ENCODE data around the gene MORN3. TPM values are rescaled to one million over a fixed set of nuclear protein-coding genes. Genes with fewer than 3 reads are reported as not detected.

Gene MORN3
- total and polyA plus RNA-seq, 9 of the 15 experiments (the other 6 are each of a cell fraction or from before 2014, with no cell fraction given) = 0.09 to 0.27 (median 0.20) TPM

GRCh38 chr12:121603581-121603980, 65.9 kb downstream of the MORN3 start:
- Histone ChIP-seq H3K4me1 (replicated peaks in 1 of 2; ENCODE audit: control insufficient read depth in 2 of 2, insufficient read depth in 2 of 2, low read length in 2 of 2) (peaks cover 0 to 6% of the 10 kb centered on the region in 2 experiments; a peak in 2 of 5 replicates), H3K9me3 (replicated peaks; ENCODE audit: control insufficient read depth, insufficient read depth, low read depth, low read length) (no peaks in the 10 kb centered on the region), H3K36me3 (ENCODE audit: control insufficient read depth, insufficient read depth, low read length) (no peaks in the 10 kb centered on the region), H3K4me2 (ENCODE audit: insufficient read depth, low read length) (no peak overlapping the region), H3K79me2 (ENCODE audit: control insufficient read depth, insufficient read depth, low read length) (no peaks in the 10 kb centered on the region), H3K27ac (ENCODE audit: extremely low read depth, low read depth, low read length) (no peak overlapping the region), H3K27me3 (ENCODE audit: control insufficient read depth in 2 of 2, insufficient read depth in 2 of 2, low read length in 2 of 2) (no peaks in the 10 kb centered on the region; a peak in 1 of 5 replicates), H3K9ac (ENCODE audit: insufficient read depth in 1 of 2, low read depth in 2 of 2, low read length in 2 of 2) (no peak overlapping the region), H4K20me1 (replicated peaks; ENCODE audit: control insufficient read depth, insufficient read depth, low read length) (no peaks in the 10 kb centered on the region), H3K9me1 (ENCODE audit: control insufficient read depth, insufficient read depth, low read length) (no peaks in the 10 kb centered on the region), H2AFZ (ENCODE audit: low read depth, low read length) (no peak overlapping the region), H3K4me3 (no peak overlapping the region)
- CTCF ChIA-PET (ENCODE audit: low intra/inter-chr PET ratio) = no interaction called here
- no peak for DNase-seq (ENCODE audit: extremely low read depth in 1 of 4, low spot score in 3 of 4)
- BruUV-seq (replicated peaks) = no TSS peak
- in situ Hi-C loops (cut with MboI) = no loop called here
- no peak for FAIRE-seq
- intact Hi-C loops (cut with micrococcal nuclease) = no loop called here
- no peak for ATAC-seq
- POLR2A ChIA-PET = no interaction called here
- WGBS (ENCODE audit: insufficient coverage, low coverage, missing lambda C conversion rate) = 71% methylated on average over 6 of the region's 6 CpGs
- TF ChIP-seq THRB (CRISPR knock-in tag; conservative IDR thresholded peaks at IDR 0.05) (no peak), RB1 (IDR thresholded peaks at IDR 0.05; ENCODE audit: low read depth) (no peak), ATF2 (CRISPR knock-in tag; IDR thresholded peaks at IDR 0.05) (no peak), SNRNP70 (optimal IDR thresholded peaks at IDR 0.05; ENCODE audit: low read depth, low read length) (no peak), ZNF175 (CRISPR knock-in tag; IDR thresholded peaks at IDR 0.05; ENCODE audit: low read depth) (no peak), IRF1 (CRISPR knock-in tag; IDR thresholded peaks at IDR 0.05; ENCODE audit: borderline replicate concordance) (no peak), MAZ (CRISPR knock-in tag; conservative IDR thresholded peaks at IDR 0.05 in 1 of 2, IDR thresholded peaks at IDR 0.05 in 1 of 2) (no peak), E2F8 (IDR thresholded peaks at IDR 0.05; ENCODE audit: low read depth, partially characterized antibody) (no peak), CTBP1 (IDR thresholded peaks at IDR 0.05; ENCODE audit: borderline replicate concordance) (no peak), ZBTB43 (CRISPR knock-in tag; IDR thresholded peaks at IDR 0.05) (no peak), NR3C1 (CRISPR knock-in tag; IDR thresholded peaks at IDR 0.05) (no peak), PML (IDR thresholded peaks at IDR 0.05; ENCODE audit: low read length) (no peak)
- TF ChIP-seq, protein P1, sequence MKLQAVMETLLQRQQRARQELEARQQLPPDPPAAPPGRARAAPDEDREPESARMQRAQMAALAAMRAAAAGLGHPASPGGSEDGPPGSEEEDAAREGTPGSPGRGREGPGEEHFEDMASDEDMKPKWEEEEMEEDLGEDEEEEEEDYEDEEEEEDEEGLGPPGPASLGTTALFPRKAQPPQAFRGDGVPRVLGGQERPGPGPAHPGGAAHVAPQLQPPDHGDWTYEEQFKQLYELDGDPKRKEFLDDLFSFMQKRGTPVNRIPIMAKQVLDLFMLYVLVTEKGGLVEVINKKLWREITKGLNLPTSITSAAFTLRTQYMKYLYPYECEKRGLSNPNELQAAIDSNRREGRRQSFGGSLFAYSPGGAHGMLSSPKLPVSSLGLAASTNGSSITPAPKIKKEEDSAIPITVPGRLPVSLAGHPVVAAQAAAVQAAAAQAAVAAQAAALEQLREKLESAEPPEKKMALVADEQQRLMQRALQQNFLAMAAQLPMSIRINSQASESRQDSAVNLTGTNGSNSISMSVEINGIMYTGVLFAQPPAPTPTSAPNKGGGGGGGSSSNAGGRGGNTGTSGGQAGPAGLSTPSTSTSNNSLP (IDR thresholded peaks at IDR 0.05; ENCODE audit: borderline replicate concordance, low read depth, low read length) = no peak
